ENCODE results near the gene GSK3A.

DNA sequence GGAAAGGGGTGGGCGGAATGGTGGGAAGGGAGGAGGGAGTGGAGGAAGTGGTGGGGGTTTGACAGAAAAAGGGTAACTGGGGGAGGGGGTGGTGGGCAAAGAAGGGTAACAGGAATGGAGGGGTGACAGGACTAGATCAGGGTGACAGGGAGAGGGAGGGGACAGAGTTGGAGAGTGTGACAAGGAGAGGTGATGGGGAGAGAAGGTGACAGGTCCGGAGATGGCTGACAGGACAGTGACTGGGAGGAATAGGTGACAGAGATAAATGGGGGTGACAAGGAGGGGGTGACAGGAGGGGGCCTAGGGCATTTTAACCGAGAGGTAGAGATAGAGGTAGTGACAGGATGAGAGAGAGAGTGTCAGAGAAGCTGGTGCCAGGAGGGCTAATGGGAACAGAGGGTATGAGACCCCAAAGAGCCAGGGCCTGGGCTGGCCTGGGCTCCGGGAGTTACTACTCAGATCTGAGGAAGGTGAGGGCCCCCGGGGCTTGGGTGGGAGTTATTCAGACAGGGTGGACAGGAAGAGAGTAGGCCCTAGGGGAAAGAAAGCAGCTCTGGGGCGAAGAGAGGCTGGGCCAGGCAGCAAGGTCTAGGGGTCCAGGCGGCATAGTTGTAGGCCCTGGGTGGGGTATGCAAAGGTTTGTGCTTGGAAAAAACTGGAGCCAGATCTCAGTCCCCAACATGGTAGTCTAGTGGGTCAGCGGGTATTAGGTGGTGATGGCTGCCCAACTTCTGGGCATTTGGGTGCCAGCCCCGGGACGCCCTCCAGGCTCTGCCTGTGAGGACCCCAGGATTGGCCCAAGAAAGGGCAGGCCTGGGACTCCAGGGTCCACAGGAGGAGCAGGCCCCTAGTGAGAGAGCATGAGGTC lies 27.3 kb upstream of the GSK3A start:
- TF ChIP-seq POLR2A (IDR thresholded peaks at IDR 0.05; ENCODE audit: control extremely low read depth in 1 of 2, low read depth in 2 of 2, low read length in 2 of 2) (no peak), POLR2AphosphoS5 (IDR thresholded peaks at IDR 0.05; ENCODE audit: low read depth, low read length) (no peak), CTCF (IDR thresholded peaks at IDR 0.05; ENCODE audit: control extremely low read depth in 1 of 3, insufficient read depth in 1 of 3, low read depth in 1 of 3, low read length in 3 of 3) (no peak)
